ENCODE data around the gene SCUBE1.

- no peak for TF ChIP-seq CTCF (IDR thresholded peaks at IDR 0.05)
- TF ChIP-seq POLR2A (IDR thresholded peaks at IDR 0.05) = no peak
Measured at GRCh38 chr22:43272301-43272700, 70.9 kb downstream of the SCUBE1 start.
